Measurements from ENCODE around the gene ATG16L1. TPM values are rescaled to one million over a fixed set of nuclear protein-coding genes. Genes with fewer than 3 reads are reported as not detected.

The ATG16L1 gene
- total and polyA plus RNA-seq, 2 donors (not counting 3 experiments of a cell fraction or from before 2014, with no cell fraction given): 18.1 to 29.8 TPM

DNA sequence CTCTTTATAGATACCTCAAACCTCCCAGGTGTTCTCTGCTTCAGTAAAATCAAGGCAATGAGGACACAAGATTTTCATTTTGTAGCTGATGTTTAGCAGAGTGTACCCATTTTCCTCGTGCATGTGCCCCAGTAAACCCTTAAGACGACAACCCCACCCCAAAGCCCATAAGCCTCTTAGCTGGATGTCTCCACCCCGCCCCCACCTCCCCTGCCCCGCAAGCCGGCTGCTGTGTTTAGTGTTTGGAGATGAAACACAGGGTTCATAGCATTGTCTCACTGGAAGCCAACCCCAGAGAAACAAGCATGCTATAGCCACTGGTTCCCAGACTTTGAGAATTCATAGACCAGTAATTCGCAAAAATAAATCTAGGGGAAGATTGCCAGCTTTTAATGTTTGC is 50.3 kb downstream of the ATG16L1 start:
- no peaks in the 10 kb centered on the region for H3K79me2 ChIP-seq (ENCODE audit: control insufficient read depth, insufficient read depth, low read length)
- H3K36me3 ChIP-seq (ENCODE audit: control insufficient read depth in 2 of 2, extremely low read depth in 1 of 2, insufficient read depth in 2 of 2, low read length in 2 of 2): no peaks in the 10 kb centered on the region
- no peak for TF ChIP-seq EZH2 (IDR thresholded peaks at IDR 0.05; ENCODE audit: borderline replicate concordance, low read depth, low read length, severe bottlenecking)
- TF ChIP-seq, protein P1, sequence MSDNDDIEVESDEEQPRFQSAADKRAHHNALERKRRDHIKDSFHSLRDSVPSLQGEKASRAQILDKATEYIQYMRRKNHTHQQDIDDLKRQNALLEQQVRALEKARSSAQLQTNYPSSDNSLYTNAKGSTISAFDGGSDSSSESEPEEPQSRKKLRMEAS (IDR thresholded peaks at IDR 0.05; ENCODE audit: insufficient read depth, insufficient read length): no peak
- no peak for TF ChIP-seq FOS (IDR thresholded peaks at IDR 0.05; ENCODE audit: borderline replicate concordance, insufficient read depth, low read length)
- no peak for TF ChIP-seq MYC (IDR thresholded peaks at IDR 0.05; ENCODE audit: low read depth, low read length)
- TF ChIP-seq GATA2 (IDR thresholded peaks at IDR 0.05; ENCODE audit: insufficient read depth, insufficient read length, low read depth, low read length): no peak
- TF ChIP-seq POLR2A (IDR thresholded peaks at IDR 0.05; ENCODE audit: low read depth, low read length): no peak
- TF ChIP-seq, protein P2, sequence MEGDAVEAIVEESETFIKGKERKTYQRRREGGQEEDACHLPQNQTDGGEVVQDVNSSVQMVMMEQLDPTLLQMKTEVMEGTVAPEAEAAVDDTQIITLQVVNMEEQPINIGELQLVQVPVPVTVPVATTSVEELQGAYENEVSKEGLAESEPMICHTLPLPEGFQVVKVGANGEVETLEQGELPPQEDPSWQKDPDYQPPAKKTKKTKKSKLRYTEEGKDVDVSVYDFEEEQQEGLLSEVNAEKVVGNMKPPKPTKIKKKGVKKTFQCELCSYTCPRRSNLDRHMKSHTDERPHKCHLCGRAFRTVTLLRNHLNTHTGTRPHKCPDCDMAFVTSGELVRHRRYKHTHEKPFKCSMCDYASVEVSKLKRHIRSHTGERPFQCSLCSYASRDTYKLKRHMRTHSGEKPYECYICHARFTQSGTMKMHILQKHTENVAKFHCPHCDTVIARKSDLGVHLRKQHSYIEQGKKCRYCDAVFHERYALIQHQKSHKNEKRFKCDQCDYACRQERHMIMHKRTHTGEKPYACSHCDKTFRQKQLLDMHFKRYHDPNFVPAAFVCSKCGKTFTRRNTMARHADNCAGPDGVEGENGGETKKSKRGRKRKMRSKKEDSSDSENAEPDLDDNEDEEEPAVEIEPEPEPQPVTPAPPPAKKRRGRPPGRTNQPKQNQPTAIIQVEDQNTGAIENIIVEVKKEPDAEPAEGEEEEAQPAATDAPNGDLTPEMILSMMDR (IDR thresholded peaks at IDR 0.05; ENCODE audit: extremely low read depth in 1 of 2, insufficient read depth in 1 of 2, low read depth in 1 of 2, low read length in 2 of 2): no peak
- TF ChIP-seq JUN (IDR thresholded peaks at IDR 0.05; ENCODE audit: borderline replicate concordance, insufficient read depth, insufficient read length, low read depth): no peak
- no peak for TF ChIP-seq POLR2AphosphoS5 (IDR thresholded peaks at IDR 0.05; ENCODE audit: insufficient read depth, low read depth, low read length)
- no peak overlapping the region for H3K4me2 ChIP-seq (ENCODE audit: insufficient read depth, low read length)
- H3K9me3 ChIP-seq (replicated peaks; ENCODE audit: control insufficient read depth, insufficient read depth, low read length): no peaks in the 10 kb centered on the region
- H2AFZ ChIP-seq (ENCODE audit: low read depth, low read length): no peak overlapping the region
- no TSS peak for BruUV-seq (replicated peaks)
- no peak for FAIRE-seq
- no peaks in the 10 kb centered on the region for H3K9me1 ChIP-seq (replicated peaks; ENCODE audit: control insufficient read depth, extremely low read depth, insufficient read depth, low read length)
- intact Hi-C loops (cut with micrococcal nuclease) (no loop called here), dilution Hi-C loops (cut with MboI; ENCODE audit: extremely low pct_ligation_motif_present, low sequenced_read_pairs) (no loop called here)
- CTCF ChIA-PET: interaction anchor here (1.2 kb wide), 1 partner anchor 141 kb away, joined by 3 read pairs; no protein-coding TSS in a partner anchor
- H3K27me3 ChIP-seq (ENCODE audit: control insufficient read depth in 2 of 2, insufficient read depth in 2 of 2, low read length in 2 of 2): no peaks in the 10 kb centered on the region
- H3K4me1 ChIP-seq (ENCODE audit: control insufficient read depth, extremely low read depth, insufficient read depth, low read length): no peaks in the 10 kb centered on the region
- POLR2A ChIA-PET: no interaction called here
- no peak overlapping the region for H3K4me3 ChIP-seq (replicated peaks in 1 of 3; ENCODE audit: insufficient read depth in 1 of 3, low read depth in 1 of 3, low read length in 3 of 3)
- no peak overlapping the region for H3K9ac ChIP-seq (replicated peaks; ENCODE audit: extremely low read depth, insufficient read depth, low read length)
- H3K27ac ChIP-seq (ENCODE audit: insufficient read depth, low read depth, low read length): no peak overlapping the region
- H4K20me1 ChIP-seq (replicated peaks; ENCODE audit: control insufficient read depth, extremely low read depth, insufficient read depth, low read length): no peaks in the 10 kb centered on the region
- DNase-seq (ENCODE audit: low read depth, low spot score): no peak
